C4-2B (cell line): ENCODE measurements around the gene HOXC10.

Experiments used
- H3K27ac ChIP-seq: fragments of 450-650 bp; 2 replicates; pipeline ENCODE4 v1.5.1; 2017
- ZFX ChIP-seq: fragments of 450-650 bp; IDR thresholded peaks from 2 replicates; pipeline ENCODE4 v1.6.1; 2017
- TF ChIP-seq, protein P1 (sequence below): fragments of 450-650 bp; conservative IDR thresholded peaks from 2 replicates; pipeline ENCODE4 v1.5.1; 2017; ENCODE audit warnings: mild to moderate bottlenecking

The HOXC10 gene

DNA sequence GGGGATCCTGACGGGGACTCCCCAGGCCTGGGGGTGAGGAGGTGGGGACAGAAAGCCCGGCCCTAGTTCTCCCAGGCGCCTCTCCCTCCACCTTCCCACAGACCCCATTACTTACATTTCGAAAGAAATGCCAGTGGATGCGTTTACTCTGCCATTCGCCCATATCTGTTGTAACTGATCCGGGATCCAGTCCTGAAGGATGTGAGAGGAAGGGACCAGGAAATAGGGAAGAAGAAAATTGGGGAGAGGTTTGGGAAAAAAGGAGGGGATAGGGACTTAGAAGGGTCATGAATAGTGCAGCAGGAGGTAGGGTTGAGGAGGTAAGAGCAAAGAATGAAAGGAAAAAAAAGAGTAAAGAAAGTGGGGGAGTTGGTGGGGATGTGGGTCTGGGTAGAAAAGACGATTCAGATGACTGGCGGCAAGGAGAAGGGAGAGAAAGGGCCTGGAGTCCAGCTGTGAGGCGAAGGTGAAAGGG, 29.1 kb upstream of the HOXC10 start:
- TF ChIP-seq, protein P1, sequence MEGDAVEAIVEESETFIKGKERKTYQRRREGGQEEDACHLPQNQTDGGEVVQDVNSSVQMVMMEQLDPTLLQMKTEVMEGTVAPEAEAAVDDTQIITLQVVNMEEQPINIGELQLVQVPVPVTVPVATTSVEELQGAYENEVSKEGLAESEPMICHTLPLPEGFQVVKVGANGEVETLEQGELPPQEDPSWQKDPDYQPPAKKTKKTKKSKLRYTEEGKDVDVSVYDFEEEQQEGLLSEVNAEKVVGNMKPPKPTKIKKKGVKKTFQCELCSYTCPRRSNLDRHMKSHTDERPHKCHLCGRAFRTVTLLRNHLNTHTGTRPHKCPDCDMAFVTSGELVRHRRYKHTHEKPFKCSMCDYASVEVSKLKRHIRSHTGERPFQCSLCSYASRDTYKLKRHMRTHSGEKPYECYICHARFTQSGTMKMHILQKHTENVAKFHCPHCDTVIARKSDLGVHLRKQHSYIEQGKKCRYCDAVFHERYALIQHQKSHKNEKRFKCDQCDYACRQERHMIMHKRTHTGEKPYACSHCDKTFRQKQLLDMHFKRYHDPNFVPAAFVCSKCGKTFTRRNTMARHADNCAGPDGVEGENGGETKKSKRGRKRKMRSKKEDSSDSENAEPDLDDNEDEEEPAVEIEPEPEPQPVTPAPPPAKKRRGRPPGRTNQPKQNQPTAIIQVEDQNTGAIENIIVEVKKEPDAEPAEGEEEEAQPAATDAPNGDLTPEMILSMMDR: no peak
- no peak for TF ChIP-seq ZFX

DNA sequence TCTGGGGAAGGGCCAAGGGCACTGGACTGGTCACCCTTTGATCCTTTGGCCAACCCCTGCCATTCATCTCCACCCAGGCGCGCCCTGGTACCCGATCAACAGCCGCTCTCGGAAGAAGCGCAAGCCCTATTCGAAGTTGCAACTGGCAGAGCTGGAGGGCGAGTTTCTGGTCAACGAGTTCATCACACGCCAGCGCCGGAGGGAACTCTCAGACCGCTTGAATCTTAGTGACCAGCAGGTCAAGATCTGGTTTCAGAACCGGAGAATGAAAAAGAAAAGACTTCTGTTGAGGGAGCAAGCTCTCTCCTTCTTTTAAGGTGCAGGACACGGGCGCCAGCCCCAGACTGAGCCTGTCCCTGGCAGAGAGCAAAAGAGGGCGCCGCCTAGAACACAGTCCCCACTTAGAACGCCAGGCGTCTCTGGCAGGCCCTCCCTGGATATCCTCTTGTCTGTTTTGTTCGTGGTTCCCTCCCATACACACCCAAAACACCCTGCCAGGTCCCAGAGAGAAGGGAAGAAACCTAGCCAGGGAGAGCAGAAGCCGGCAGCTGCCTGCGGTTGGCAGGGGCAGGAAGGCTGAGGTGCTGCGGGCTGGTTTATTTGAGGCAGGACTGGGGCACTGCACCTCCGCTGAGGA, 28.6 kb upstream of the HOXC10 start:
- TF ChIP-seq, protein P1: no peak
- TF ChIP-seq ZFX: no peak
- no peak overlapping the region for H3K27ac ChIP-seq

More for the DNA sequence above, 29.1 kb upstream of the HOXC10 start:
- H3K27ac ChIP-seq: no peak overlapping the region

DNA sequence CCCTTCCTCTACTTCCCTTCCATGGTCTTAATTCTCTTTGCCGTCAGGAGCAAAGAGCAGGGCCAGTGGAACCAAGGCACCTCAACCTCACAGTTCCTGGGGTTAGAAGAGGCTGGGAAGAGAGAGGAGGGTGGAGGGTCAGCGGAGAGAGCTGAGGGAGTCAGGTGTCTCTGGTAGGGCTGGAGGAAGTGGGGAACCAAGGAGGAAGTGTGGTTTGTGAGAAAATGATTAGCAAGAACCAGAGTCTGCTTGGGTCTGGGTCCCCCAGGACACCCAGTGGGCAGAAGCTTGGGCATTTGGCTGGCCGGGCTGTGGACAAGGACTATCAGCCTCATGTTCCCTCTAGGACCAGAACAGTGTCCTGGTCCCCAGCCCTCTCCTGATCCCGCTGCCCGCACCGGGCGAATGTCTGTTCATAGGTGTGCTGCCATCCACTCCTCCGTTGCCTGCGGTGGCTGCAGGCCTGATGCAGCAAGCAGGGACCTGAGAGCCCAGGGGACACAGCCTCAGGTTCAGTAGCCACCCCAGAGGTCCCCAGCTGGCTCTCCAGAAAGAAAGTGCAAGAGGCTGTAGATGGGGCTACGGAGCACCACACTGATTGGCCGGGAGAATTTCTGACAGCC, 27.9 kb upstream of the HOXC10 start:
- no peak overlapping the region for H3K27ac ChIP-seq
- TF ChIP-seq, protein P1: no peak
- no peak for TF ChIP-seq ZFX

DNA sequence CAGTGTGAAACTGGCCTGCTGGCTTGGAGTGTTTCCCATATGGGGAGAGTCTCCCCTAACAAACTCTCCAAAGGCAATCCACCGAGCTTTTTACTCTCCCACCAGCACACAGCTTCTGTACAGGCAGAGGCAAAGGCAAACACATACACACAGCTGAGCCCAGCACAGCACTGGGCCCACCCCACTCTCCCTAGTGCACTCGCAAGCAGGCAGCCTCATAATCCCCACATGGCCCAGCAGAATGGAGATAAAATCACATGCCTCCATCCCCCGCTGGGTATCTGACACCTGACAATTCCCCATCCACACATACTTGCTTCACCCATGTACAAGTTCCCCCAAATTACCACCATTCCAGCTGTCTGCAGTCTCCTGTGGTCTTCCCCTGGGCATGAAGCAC, 26.8 kb upstream of the HOXC10 start:
- no peak overlapping the region for H3K27ac ChIP-seq
- TF ChIP-seq, protein P1: no peak
- TF ChIP-seq ZFX: no peak

DNA sequence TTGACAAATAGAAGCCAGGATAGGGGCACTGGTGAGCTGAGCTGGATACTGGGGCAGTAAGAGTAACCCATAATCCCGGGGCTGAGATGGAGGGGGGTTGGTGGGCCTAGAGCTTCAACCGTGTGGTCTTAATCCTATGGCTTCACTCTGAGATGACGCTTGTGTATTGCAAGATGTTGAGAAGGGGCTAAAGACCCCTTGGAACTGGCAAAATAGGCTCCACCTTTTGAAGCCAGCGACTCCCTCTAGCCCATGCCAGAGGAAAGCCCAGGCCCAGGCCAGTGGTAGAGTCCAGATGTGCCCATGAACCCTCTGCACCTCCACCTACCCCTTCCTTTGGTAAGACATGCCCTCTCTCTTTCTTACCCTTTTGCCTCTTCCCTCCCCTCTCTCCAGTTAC, 25.6 kb upstream of the HOXC10 start:
- no peak overlapping the region for H3K27ac ChIP-seq
- TF ChIP-seq ZFX: no peak
- TF ChIP-seq, protein P1: no peak

DNA sequence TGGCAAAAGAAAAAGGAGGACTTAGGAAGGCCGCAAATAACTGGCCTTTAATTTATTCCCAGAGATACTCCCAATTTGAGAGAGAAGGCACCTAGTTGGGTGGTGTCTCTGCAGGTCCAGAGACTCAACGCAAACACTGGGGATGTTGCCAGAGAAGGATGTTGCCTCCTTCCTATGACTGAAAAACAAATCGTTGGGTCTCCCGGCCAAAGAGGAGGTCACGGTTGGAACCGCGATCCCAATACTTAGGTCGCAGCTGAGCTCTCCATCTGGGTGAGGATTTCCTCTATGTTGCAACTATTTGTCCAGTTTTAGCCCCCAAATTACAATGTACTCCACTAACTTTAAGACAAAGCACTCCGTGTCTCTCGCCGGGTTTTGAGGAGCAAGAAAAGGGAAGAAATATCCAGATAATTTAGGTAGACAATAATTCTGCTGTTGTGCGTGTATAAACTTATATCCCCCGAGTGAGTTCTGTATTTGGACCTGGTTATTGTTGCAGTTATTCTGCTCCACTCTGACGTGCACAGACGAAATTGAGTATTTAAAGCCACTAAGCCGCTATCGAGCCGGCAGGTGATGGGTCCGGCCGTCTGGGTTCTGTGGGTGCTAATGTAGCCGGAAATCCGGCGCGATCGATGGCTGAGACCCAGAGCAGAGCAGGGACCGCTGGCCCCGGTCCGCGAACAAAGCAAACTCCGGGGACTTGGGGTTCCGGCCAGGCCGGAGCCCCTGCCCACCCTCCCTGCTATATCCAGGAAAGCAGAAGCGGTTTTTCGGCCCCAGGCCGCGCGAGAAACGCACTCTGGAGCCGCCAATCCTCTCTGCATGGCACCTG, 24.5 kb upstream of the HOXC10 start:
- no peak for TF ChIP-seq ZFX
- TF ChIP-seq, protein P1: no peak
- no peak overlapping the region for H3K27ac ChIP-seq
